ENCODE data around the gene PTPRE. TPM values are rescaled to one million over a fixed set of nuclear protein-coding genes. Genes with fewer than 3 reads are reported as not detected.

PTPRE gene
- total RNA-seq, 1 donor from 2014 or later = 33.0 TPM

- DNase-seq (ENCODE audit: low spot score) = no peak
These were observed 138.3 kb downstream of the PTPRE start for GRCh38 chr10:128044961-128045832.

GRCh38 chr10:128045833-128046120, 138.9 kb downstream of the PTPRE start:
- DNase-seq (ENCODE audit: low spot score) = no peak

- no peak for DNase-seq (ENCODE audit: low spot score)
These were observed 139.5 kb downstream of the PTPRE start for GRCh38 chr10:128046156-128046952.

DNA sequence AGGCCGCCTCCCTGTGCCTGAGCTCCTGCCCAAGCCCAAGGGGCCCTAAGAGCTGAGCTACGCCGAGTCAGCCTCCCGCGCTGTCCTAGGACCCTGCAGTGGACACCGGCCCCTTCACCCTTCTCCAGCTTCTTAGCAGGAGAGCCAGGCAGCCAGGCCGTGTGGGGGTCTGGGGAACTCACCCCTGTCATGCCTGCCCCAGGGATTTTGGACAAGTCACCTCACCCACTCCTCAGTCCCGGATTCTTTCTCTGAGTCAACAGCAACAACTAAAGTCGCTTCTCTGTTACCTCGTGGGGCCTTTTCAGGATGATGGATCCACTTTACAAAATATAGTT, 140.0 kb downstream of the PTPRE start:
- no peak for DNase-seq (ENCODE audit: low spot score)

DNA sequence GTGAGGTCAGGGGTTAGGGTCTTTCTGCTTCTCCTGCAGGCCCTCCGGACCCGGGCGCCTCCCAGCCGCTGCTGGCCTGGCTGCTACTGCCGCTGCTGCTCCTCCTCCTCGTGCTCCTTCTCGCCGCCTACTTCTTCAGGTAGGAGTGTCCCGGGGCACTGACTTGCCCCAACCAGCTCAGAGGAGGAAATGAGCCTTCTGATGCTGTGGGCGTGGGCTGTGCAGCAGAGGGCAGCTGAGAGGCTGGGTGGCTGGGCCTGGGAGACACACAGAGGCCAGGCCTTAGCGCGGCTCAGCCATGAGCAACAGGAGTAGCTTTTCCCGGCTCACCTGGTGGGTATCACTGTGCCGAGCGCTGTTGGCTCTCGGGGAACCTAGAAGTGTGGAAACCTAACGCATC, 140.4 kb downstream of the PTPRE start:
- DNase-seq (ENCODE audit: low spot score) = peak; percentile 92

GRCh38 chr10:128047991-128048818, 141.3 kb downstream of the PTPRE start:
- DNase-seq (ENCODE audit: low spot score) = peak; percentile 62

DNA sequence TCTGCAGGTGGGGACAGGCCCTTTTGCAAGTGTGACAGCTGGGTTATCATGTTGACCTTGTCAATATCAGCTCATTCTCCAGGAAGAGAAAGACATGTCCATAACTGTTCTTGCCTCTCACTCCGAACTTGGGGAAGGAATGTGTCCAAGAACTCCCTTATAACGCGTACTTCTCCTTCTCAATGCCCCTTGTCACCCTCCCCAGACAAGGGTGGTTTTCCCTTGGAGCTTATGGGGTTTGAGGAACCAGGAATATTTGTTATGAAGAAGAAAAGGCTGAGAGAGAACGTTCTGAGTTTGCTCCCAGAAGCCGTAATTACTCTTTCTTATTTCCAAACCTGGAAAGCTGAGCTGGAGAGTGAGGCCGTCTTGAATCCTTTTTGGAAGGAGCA, 141.9 kb downstream of the PTPRE start:
- DNase-seq (ENCODE audit: low spot score) = no peak

- DNase-seq (ENCODE audit: low spot score) = no peak
These were observed 142.6 kb downstream of the PTPRE start for GRCh38 chr10:128049226-128050120.

DNA sequence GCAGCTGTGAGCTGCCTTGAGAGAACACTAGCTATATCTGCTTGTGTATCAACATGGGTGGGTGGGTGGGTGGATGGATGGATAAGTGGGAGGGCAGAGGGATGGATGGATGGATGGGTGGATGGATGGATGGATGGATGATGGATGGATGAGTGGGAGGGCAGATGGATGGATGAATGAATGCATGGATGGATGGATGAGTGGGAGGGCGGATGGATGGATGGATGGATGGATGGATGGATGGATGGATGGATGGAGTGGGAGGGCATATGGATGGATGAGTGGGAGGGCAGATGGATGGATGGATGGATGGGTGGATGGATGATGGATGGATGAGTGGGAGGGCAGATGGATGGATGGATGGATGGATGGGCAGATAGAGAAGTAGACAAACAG, 143.2 kb downstream of the PTPRE start:
- DNase-seq (ENCODE audit: low spot score) = no peak

DNA sequence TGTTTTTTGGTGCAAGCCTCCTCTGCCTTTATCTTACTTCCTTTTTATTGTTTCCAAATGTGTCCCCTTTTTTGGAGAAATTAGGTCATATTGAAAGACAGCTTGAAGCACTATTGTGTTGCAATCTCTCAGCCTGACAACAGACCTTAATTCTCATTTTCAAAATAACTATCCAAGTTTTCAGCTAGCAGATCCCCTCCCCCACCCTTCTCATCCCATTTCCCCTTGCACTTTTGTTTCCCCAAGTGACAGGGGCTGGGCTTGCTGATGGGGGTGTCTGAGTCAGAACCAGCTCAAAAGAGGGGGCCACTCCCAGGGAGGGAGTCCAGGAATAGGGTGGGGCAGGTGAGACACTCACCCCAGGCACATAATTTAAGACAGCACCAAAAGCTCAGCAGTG, 144.0 kb downstream of the PTPRE start:
- no peak for DNase-seq (ENCODE audit: low spot score)

DNA sequence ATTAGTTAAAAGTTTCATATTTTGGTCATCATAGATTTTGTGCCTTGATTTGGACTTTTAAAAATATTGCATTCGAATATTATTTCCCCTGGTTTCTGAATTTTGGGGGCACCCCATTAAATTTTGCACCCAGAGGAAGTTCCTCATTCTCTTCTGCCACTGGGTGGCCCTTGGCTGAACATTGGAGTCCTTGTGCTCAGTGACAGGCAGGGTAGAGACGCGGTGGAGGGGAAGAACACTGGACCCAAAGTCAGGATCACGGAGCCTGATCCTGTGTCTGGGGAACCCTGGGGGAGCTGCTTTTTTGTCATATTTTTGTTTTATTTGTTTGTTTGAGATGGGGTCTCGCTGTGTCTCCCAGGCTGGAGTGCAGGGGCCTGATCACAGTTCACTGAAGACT, 144.6 kb downstream of the PTPRE start:
- no peak for DNase-seq (ENCODE audit: low spot score)

GRCh38 chr10:128052696-128053095, 145.8 kb downstream of the PTPRE start:
- DNase-seq (ENCODE audit: low spot score) = no peak

- DNase-seq (ENCODE audit: low spot score) = no peak
These were observed 146.5 kb downstream of the PTPRE start for GRCh38 chr10:128053356-128053755.

- no peak for DNase-seq (ENCODE audit: low spot score)
These were observed 147.5 kb downstream of the PTPRE start for GRCh38 chr10:128054163-128054970.

DNA sequence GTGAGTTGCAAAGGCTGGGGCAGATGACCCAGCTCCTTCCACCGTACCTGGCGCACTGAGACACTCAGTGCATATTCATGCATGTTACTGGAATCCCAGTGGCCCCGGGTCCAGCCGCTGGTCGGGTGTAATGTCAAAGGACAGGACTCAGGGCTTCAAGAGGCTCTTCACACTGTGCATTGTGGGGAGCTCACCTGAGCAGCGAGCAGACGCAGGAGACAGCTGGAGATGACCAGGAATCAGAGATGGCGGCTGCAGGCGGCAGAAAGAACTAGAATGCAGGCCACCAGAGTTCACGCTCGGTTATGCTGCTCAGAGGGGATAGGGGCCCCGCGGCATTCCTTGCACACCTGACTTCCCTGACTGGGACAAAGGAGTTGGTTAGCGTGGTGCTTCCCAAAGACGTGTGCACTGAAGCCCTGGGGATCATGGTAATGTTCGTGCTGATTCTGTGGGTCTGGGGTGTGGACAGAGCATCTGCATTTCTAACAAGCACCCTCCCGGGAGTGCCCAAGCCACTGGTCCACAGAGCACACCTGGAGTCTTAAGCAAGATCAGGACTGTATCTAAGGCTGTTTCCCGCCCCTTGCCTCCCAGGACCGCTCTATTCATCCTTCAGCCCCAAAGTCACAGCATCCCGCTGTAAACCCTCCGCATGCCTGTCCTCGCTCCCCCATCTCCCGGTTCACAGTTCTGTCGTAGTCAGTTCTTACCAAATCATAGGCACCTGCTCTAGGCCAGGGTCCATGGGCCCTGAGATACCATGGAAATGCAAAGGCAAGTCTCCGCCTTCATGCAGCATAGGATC, 148.4 kb downstream of the PTPRE start:
- DNase-seq (ENCODE audit: low spot score) = no peak

DNA sequence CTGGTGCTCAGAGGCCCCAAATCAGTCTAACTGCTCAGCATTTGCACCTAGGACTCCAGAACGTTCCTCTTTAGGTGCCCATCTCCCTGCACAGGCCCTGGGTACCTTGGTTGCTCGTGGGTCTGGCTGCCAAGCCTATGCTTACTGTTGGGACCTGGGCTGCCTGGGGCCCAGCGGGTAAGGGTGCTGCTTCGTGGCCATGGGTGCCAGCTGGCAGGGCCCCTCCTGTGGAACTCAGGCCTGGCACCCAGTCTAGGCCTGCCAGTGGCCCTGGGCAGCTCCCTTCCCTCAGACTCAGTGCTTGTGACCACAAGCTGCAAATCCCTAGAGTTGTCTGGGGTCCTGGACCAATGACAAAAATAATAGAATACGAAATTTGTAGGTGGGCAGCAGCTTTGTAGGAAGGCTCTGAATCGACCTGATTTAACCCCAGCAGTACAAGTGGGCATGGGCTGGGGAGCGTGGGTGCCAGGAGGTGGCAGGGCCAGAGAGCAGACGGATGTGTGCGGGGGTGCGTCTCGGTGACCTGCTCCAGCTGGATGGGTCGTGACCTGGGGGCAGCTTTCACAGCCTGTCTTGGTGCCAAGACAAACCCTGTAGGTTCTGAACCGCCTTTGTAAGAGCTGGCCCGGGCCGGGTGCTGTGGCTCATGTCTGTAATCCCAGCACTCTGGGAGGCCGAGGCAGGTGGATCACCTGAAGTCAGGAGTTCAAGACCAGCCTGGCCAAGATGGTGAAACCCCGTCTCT, 149.6 kb downstream of the PTPRE start:
- no peak for DNase-seq (ENCODE audit: low spot score)

DNA sequence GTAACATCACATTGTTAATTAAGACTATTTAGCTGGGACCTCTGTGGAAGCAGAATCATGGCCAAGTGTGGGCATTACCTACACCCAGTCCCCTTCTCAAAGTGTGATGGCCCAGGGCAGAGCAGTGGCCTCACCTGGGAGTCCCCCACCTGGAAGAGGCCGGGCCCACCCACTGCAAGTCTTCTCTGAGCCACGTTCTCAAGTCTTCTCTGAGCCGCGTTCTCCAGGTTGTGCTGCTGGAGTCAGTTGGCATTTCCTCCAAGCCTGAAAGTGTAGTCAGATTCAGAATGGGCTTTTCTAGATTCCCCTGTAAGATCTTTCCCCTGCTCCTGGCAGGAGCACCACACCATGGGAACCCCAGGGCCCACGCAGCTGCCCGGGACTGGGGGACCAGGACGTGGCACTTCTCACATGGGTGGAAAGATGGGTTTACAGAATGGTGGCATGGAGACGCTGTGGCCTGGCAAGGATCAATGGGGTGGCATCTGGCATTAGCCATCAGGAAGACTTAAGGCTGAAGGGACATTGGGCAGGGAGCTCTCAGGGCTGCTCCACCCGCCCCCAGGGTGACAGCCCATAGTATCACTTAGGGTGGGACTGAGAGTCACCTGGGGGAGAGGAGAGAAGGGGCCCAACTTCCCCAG, 151.3 kb downstream of the PTPRE start:
- DNase-seq (ENCODE audit: low spot score) = no peak

DNA sequence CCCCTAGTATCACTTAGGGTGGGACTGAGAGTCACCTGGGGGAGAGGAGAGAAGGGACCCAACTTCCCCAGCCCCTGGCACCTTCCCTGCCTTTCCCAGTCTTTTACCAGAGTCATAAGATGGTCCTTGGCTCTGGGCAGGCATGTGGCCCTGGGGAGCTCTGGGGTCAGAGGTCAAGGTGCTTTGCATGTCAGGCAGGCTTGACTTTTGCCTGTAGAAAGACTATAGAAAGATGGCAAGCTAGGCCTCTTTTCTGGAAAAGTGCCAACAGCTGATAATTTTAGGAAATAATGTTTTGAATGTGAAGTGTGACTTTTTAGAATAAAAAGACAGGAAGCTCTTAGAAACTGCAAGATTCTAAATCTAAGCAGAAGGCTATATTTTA, 151.8 kb downstream of the PTPRE start:
- no peak for DNase-seq (ENCODE audit: low spot score)
